CD14-positive monocyte (primary cell): ENCODE results near the gene IDI1. TPM values are rescaled to one million over a fixed set of nuclear protein-coding genes. Genes with fewer than 3 reads are reported as not detected.
A peak's percentile ranks its signal among the peaks of the same experiment; 100 is the strongest.

Experiments
- DNase-seq, 3 donors: peaks; one replicate each; pipeline ENCODE4 v3.0.0-alpha.2; 2011 to 2022
- H2AFZ ChIP-seq: 2 replicates; pipeline ENCODE4 v1.6.0; 2012; ENCODE audit warnings: mild to moderate bottlenecking, low read depth, low read length, inconsistent platforms; ENCODE audit not compliant: insufficient read depth, poor library complexity, severe bottlenecking
- H3K27ac ChIP-seq, 2 donors: 1 replicate in 1 of 2; 2 replicates in 1 of 2; pipeline ENCODE4 v1.5.1; 2012 to 2013; ENCODE audit warnings: low read length in 2 of 2, control low read depth in 1 of 2, inconsistent platforms in 1 of 2, low read depth in 1 of 2, mild to moderate bottlenecking in 1 of 2
- H3K27me3 ChIP-seq, 2 donors: one replicate each; pipeline versions ENCODE4 v1.6.0 to v1.6.1; 2011 to 2013; ENCODE audit warnings: low read length in 2 of 2; ENCODE audit not compliant: control insufficient read depth in 2 of 2, insufficient read depth in 2 of 2
- H3K36me3 ChIP-seq, 2 donors: replicated peaks in 1 of 2; 1 replicate in 1 of 2; 2 replicates in 1 of 2; pipeline versions ENCODE4 v1.5.1 to v1.6.1; 2012 to 2013; ENCODE audit warnings: low read length in 2 of 2, control low read depth in 1 of 2, inconsistent platforms in 1 of 2, mild to moderate bottlenecking in 1 of 2; ENCODE audit not compliant: insufficient read depth in 2 of 2, control insufficient read depth in 1 of 2
- H3K4me1 ChIP-seq, 2 donors: 1 replicate in 1 of 2; 2 replicates in 1 of 2; pipeline versions ENCODE4 v1.5.1 to v1.6.1; 2012 to 2013; ENCODE audit warnings: low read length in 2 of 2, control low read depth in 1 of 2, inconsistent platforms in 1 of 2, mild to moderate bottlenecking in 1 of 2, moderate library complexity in 1 of 2; ENCODE audit not compliant: insufficient read depth in 2 of 2, control insufficient read depth in 1 of 2
- H3K4me2 ChIP-seq: replicated peaks from 2 replicates; pipeline ENCODE3; 2012; ENCODE audit warnings: low read length, moderate library complexity, mild to moderate bottlenecking; ENCODE audit not compliant: poor library complexity, severe bottlenecking; ENCODE audit errors: extremely low read depth
- H3K4me3 ChIP-seq, 3 experiments: fragments of 200-600 bp in 1 of 3; sonication (generic) in 1 of 3; replicated peaks in 1 of 3; 1 replicate in 2 of 3; 2 replicates in 1 of 3; pipeline ENCODE4 v1.5.1; 2011 to 2013; ENCODE audit warnings: low read length in 3 of 3, mild to moderate bottlenecking in 3 of 3, control low read depth in 2 of 3, low read depth in 2 of 3, inconsistent platforms in 1 of 3, moderate library complexity in 1 of 3
- H3K79me2 ChIP-seq: 2 replicates; pipeline ENCODE4 v1.6.0; 2012; ENCODE audit warnings: mild to moderate bottlenecking, control low read depth, inconsistent platforms, low read length, moderate library complexity; ENCODE audit not compliant: insufficient read depth
- H3K9ac ChIP-seq: 2 replicates; pipeline ENCODE4 v1.6.0; 2017; ENCODE audit warnings: low read length, mild to moderate bottlenecking; ENCODE audit not compliant: insufficient read depth, poor library complexity, severe bottlenecking
- H3K9me3 ChIP-seq, 2 donors: replicated peaks in 1 of 2; 1 replicate in 1 of 2; 2 replicates in 1 of 2; pipeline versions ENCODE4 v1.5.1 to v1.6.1; 2012 to 2013; ENCODE audit warnings: low read length in 2 of 2, control low read depth in 1 of 2; ENCODE audit not compliant: control insufficient read depth in 1 of 2, insufficient read depth in 1 of 2
- H4K20me1 ChIP-seq: 2 replicates; pipeline ENCODE4 v1.6.0; 2012; ENCODE audit warnings: mild to moderate bottlenecking, low read length, control low read depth, moderate library complexity; ENCODE audit not compliant: insufficient read depth
- H3K27ac Mint-ChIP-seq, 7 donors: one replicate each; pipeline ENCODE4 v1.8.0; 2020; ENCODE audit warnings: mild to moderate bottlenecking in 7 of 7, mixed read lengths in 7 of 7, moderate library complexity in 6 of 7, inconsistent platforms in 2 of 7
- H3K27me3 Mint-ChIP-seq, 3 donors: one replicate each; pipeline ENCODE4 v1.8.0; 2021 to 2022; ENCODE audit warnings: low read depth in 3 of 3, mild to moderate bottlenecking in 3 of 3, mixed read lengths in 3 of 3, moderate library complexity in 3 of 3, inconsistent platforms in 1 of 3
- H3K36me3 Mint-ChIP-seq, 2 donors: one replicate each; pipeline ENCODE4 v1.8.0; 2020; ENCODE audit warnings: mixed read lengths in 2 of 2, inconsistent platforms in 1 of 2, mild to moderate bottlenecking in 1 of 2
- H3K4me1 Mint-ChIP-seq: one replicate; pipeline ENCODE4 v1.8.0; 2020; ENCODE audit warnings: mild to moderate bottlenecking, mixed read lengths
- H3K4me3 Mint-ChIP-seq, 2 donors: one replicate each; pipeline ENCODE4 v1.8.0; 2020; ENCODE audit warnings: mild to moderate bottlenecking in 2 of 2, mixed read lengths in 2 of 2, moderate library complexity in 1 of 2
- H3K9me3 Mint-ChIP-seq, 7 donors: one replicate each; pipeline ENCODE4 v1.8.0; 2020 to 2022; ENCODE audit warnings: mixed read lengths in 7 of 7, mild to moderate bottlenecking in 6 of 7, moderate library complexity in 6 of 7, inconsistent platforms in 2 of 7
- WGBS: methylation state at CpG from one replicate; pipeline ENCODE4 v1.1.5; 2013; ENCODE audit warnings: missing lambda C conversion rate; ENCODE audit not compliant: insufficient coverage; 5-methylcytosine and 5-hydroxymethylcytosine counted together
- intact Hi-C, 2 donors: fragments of 100-400 bp; cut with micrococcal nuclease; formaldehyde crosslinking; loops; one replicate each; pipeline versions ENCODE4 v1.15.0 to v1.15.1; 2023
- polyA plus RNA-seq, 3 donors: library from polyadenylated mRNA; depleted of rRNA in 1 of 3; unstranded in 2 of 3; stranded (reverse) in 1 of 3; fragments of 300-500 nt in 2 of 3; fragments of >200 nt in 1 of 3; fragmentation: Illumina TruSeq in 2 of 3; gene quantifications; 1 replicate in 2 of 3; 2 replicates in 1 of 3; pipeline ENCODE4 v1.2.3, GENCODE V29; 2012 to 2021
- TF ChIP-seq, protein P1 (sequence below): fragments of 200-600 bp; IDR thresholded peaks from one replicate; pipeline ENCODE4 v1.8.0; 2022; ENCODE audit warnings: antibody characterized with exemption, mild to moderate bottlenecking

IDI1 gene
- polyA plus RNA-seq, 3 donors = 35.0 to 139 (median 46.9) TPM

DNA sequence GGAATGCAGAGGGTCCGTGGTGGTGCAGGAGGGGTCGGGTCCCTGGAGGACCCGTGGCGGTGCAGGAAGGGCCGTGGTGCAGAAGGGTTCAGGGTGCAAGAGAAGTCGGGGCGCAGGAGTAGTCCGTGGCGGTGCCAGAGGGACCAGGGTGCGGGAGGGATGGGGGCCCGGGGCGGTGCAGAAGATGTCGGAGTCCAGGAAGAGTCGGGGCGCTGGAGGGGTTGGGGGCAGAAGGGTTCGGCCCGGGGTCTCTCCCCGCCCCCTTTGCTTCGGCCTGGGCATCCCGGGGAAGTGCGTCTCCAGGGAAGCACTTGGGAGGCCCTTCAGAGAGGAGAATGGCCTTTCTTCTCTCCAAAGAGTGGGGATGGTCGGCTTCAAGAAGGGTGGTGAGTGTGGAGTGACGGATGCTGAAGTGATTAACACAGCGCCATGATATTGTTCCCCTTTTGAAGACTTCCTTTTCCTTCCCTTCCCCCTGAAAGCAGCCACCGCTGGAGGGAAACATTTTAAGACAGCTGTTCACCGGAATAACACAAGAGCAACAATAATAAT, 8.3 kb upstream of the IDI1 start:
- H2AFZ ChIP-seq = peak overlapping the region; percentile 73
- H3K9me3 ChIP-seq = no peaks in the 10 kb centered on the region
- H4K20me1 ChIP-seq = peaks cover 77% of the 10 kb centered on the region
- Mint-ChIP-seq H3K36me3 (peaks cover 25 to 42% of the 10 kb centered on the region in 2 donors), H3K4me3 (peak overlapping the region; percentile 92 to 95), H3K4me1 (peaks cover 65% of the 10 kb centered on the region), H3K27me3 (peaks cover 0 to 1% (median 0%) of the 10 kb centered on the region in 3 donors), H3K9me3 (peaks cover 0 to 3% (median 0%) of the 10 kb centered on the region in 7 donors), H3K27ac (peak overlapping the region; percentile 94 to 98 (median 96))
- peaks cover 13 to 50% of the 10 kb centered on the region in 2 donors for H3K36me3 ChIP-seq
- peak overlapping the region; percentile 100 for H3K9ac ChIP-seq
- TF ChIP-seq, protein P1, sequence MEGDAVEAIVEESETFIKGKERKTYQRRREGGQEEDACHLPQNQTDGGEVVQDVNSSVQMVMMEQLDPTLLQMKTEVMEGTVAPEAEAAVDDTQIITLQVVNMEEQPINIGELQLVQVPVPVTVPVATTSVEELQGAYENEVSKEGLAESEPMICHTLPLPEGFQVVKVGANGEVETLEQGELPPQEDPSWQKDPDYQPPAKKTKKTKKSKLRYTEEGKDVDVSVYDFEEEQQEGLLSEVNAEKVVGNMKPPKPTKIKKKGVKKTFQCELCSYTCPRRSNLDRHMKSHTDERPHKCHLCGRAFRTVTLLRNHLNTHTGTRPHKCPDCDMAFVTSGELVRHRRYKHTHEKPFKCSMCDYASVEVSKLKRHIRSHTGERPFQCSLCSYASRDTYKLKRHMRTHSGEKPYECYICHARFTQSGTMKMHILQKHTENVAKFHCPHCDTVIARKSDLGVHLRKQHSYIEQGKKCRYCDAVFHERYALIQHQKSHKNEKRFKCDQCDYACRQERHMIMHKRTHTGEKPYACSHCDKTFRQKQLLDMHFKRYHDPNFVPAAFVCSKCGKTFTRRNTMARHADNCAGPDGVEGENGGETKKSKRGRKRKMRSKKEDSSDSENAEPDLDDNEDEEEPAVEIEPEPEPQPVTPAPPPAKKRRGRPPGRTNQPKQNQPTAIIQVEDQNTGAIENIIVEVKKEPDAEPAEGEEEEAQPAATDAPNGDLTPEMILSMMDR = no peak
- peak overlapping the region; percentile 95 to 98 (median 96) for H3K4me3 ChIP-seq
- H3K27ac ChIP-seq = peak overlapping the region; percentile 96 to 98
- no peaks in the 10 kb centered on the region for H3K27me3 ChIP-seq
- peaks cover 25 to 37% of the 10 kb centered on the region in 2 donors for H3K4me1 ChIP-seq
- H3K4me2 ChIP-seq = peak overlapping the region; percentile 86
- H3K79me2 ChIP-seq = peaks cover 91% of the 10 kb centered on the region
- WGBS = 0% methylated on average over 18 of the region's 26 CpGs
- intact Hi-C loops = loop anchor here (1.0 to 5.0 kb wide), 3 partner anchors 8 to 130 kb away; partner anchors contain the start of genes GTPBP4 (in 1 of the 2) and IDI1 (in 1 of the 2)
- peak; percentile 76 to 80 (median 78) for DNase-seq

DNA sequence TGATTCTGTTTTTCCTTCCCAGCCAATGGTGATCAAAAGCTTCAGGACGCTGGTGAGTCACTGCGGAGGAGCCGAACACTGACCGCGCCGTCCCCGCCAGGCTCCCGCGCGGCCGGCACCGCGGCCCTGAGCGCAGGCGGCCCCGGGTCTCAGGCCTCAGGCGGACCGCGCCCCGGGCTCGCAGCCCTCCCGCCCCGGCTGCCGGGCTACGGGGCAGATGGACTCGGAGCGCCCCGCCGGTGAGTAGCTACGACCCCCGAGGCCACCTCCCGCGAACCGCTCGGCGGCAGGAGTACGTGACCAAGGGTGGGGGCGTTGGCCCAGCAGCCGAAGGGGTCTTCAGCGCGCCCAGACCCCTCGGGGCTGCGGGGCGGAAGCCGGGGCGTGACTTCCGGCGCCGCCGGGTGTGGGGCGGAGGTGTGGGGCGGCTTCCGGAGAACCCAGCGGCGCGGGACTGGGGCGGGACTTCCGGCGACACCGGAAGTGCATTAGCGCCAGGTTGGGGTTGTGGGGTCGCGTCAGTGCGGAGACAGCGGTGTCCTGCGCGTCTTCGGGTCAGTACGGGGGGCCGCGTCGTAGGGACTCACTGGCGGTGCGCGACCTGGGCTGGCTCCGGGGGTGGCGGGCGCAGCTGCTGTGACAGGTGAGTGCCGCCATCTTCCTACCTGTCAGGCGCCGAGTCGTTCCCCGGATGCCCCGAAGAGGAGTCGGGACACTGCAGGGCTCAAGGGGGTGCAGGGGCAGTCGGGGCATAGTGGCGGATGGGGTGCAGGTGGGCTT, 7.6 kb upstream of the IDI1 start, which contains the start of gene WDR37:
Gene WDR37 (plus strand): TSS at position 60 of the 780 bp plus-strand sequence. CDS start 15,771 bp downstream, outside the sequence.
- peaks cover 14 to 53% of the 10 kb centered on the region in 2 donors for H3K36me3 ChIP-seq
- DNase-seq = peak; percentile 78 to 84 (median 80)
- Mint-ChIP-seq H3K36me3 (peaks cover 29 to 41% of the 10 kb centered on the region in 2 donors), H3K27ac (peak within 1 kb of the TSS; percentile 98 to 99 (median 99)), H3K9me3 (peaks cover 0 to 3% (median 0%) of the 10 kb centered on the region in 7 donors), H3K4me3 (peak within 1 kb of the TSS; percentile 92 to 95), H3K27me3 (peaks cover 0 to 1% (median 0%) of the 10 kb centered on the region in 3 donors), H3K4me1 (peaks cover 65% of the 10 kb centered on the region)
- TF ChIP-seq, protein P1 = no peak
- peak within 1 kb of the TSS; percentile 86 for H3K4me2 ChIP-seq
- peak within 1 kb of the TSS; percentile 73 for H2AFZ ChIP-seq
- H3K4me1 ChIP-seq = peaks cover 25 to 38% of the 10 kb centered on the region in 2 donors
- H4K20me1 ChIP-seq = peaks cover 76% of the 10 kb centered on the region
- H3K9ac ChIP-seq = peak within 1 kb of the TSS; percentile 100
- 0% methylated on average over 86 of the region's 87 CpGs for WGBS
- H3K79me2 ChIP-seq = peaks cover 91% of the 10 kb centered on the region
- no peaks in the 10 kb centered on the region for H3K27me3 ChIP-seq
- no peaks in the 10 kb centered on the region for H3K9me3 ChIP-seq
- H3K4me3 ChIP-seq = peak within 1 kb of the TSS; percentile 95 to 98 (median 96)
- intact Hi-C loops = loop anchor here (1.0 to 5.0 kb wide), 3 partner anchors 7 to 129 kb away; partner anchors contain the start of genes GTPBP4 (in 1 of the 2) and IDI1 (in 1 of the 2)
- peak within 1 kb of the TSS; percentile 96 to 98 for H3K27ac ChIP-seq
